Measurements from ENCODE around the gene CYP2J2.

DNA sequence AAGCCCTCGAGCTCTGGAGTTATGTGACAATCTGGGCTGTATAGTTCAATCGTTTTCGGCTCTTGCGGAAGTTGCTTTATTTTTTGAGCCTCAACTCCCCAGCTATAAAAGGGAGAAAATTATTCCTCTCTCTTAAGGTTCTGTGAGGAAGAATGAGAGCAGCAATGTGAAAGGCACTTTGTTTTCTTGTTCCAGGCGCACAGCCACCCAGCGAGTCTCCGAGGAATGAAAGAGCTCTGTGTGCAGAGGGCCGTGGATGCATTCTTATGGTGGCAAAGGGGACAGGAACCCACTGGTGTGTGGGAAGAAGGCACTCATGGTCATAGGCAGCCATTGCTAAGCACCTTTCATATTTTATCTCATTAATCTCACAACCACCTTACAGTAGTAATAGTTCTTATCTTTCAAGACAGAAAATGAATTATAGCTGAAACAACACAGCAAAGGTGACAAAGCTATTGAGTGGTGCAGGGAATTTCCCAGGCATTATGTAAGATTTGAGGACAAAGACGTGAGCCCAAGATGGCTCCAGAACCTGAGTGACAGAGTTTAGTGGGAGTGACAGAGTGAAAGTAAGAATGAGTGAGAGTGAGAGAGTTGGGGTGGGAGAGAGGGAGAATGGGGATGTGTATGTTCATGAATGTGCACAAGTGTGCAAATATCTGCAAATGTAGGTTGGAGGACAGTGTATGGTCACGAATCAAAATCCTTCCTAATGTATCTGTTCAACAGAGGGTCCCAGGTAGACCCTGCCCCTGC lies 9.4 kb downstream of the CYP2J2 start:
- no peak for TF ChIP-seq CTCF (IDR thresholded peaks at IDR 0.05)
- no peak for TF ChIP-seq POLR2AphosphoS5 (IDR thresholded peaks at IDR 0.05)
- TF ChIP-seq POLR2A (IDR thresholded peaks at IDR 0.05) = no peak
